KMS-11 (cell line): ENCODE results near the gene RBM45.

ENCODE experiments used
- H2AFZ ChIP-seq: fragments of 200-600 bp; sonication (generic); 2 replicates; pipeline ENCODE4 v1.6.1; 2016; ENCODE audit warnings: antibody characterized with exemption, mixed run types, low read depth
- H3K27ac ChIP-seq: fragments of 200-600 bp; sonication (generic); 2 replicates; pipeline ENCODE4 v1.6.1; 2016; ENCODE audit warnings: mild to moderate bottlenecking, mixed run types
- H3K27me3 ChIP-seq: fragments of 200-600 bp; sonication (generic); 2 replicates; pipeline ENCODE4 v1.6.1; 2017; ENCODE audit warnings: mild to moderate bottlenecking, low read depth, mixed run types, moderate library complexity; ENCODE audit not compliant: insufficient read depth
- H3K36me3 ChIP-seq: fragments of 200-600 bp; sonication (generic); 2 replicates; pipeline ENCODE4 v1.6.1; 2017; ENCODE audit warnings: mild to moderate bottlenecking, mixed run types; ENCODE audit not compliant: insufficient read depth
- H3K4me1 ChIP-seq: fragments of 200-600 bp; sonication (generic); 2 replicates; pipeline ENCODE4 v1.6.1; 2016; ENCODE audit warnings: mild to moderate bottlenecking, low read depth, mixed run types; ENCODE audit not compliant: poor library complexity, severe bottlenecking
- H3K4me2 ChIP-seq: fragments of 200-600 bp; sonication (generic); 2 replicates; pipeline ENCODE4 v1.7.0; 2016; ENCODE audit warnings: mild to moderate bottlenecking, mixed run types
- H3K4me3 ChIP-seq: fragments of 200-600 bp; sonication (generic); IDR thresholded peaks from 2 replicates; pipeline ENCODE4 v1.6.1; 2017; ENCODE audit warnings: low read depth, low read length, mixed read lengths; ENCODE audit not compliant: insufficient read depth
- H3K79me2 ChIP-seq: fragments of 200-600 bp; sonication (generic); 2 replicates; pipeline ENCODE4 v1.6.1; 2016; ENCODE audit warnings: low read depth, mixed run types; ENCODE audit not compliant: insufficient read depth
- H3K9ac ChIP-seq: fragments of 200-600 bp; sonication (generic); 2 replicates; pipeline ENCODE4 v1.6.1; 2016; ENCODE audit warnings: mild to moderate bottlenecking, mixed run types
- H4K20me1 ChIP-seq: fragments of 200-600 bp; sonication (generic); 2 replicates; pipeline ENCODE4 v1.6.1; 2016; ENCODE audit warnings: mild to moderate bottlenecking, mixed run types; ENCODE audit not compliant: insufficient read depth
- CTCF ChIP-seq: fragments of 200-600 bp; sonication (generic); conservative IDR thresholded peaks from 2 replicates; pipeline ENCODE4 v1.6.1; 2017; ENCODE audit warnings: low read depth, mild to moderate bottlenecking, antibody characterized with exemption, low read length, moderate library complexity, mixed read lengths

RBM45 gene

GRCh38 chr2:178155524-178155923 is 43.3 kb downstream of the RBM45 start:
- no peak overlapping the region for H3K9ac ChIP-seq
- H3K27me3 ChIP-seq, result no peaks in the 10 kb centered on the region
- H3K36me3 ChIP-seq, result no peaks in the 10 kb centered on the region
- no peaks in the 10 kb centered on the region for H3K79me2 ChIP-seq
- H3K4me3 ChIP-seq, result no peak overlapping the region
- H3K4me2 ChIP-seq, result no peak overlapping the region
- TF ChIP-seq CTCF, result no peak
- H3K4me1 ChIP-seq, result peaks cover 35% of the 10 kb centered on the region
- H3K27ac ChIP-seq, result no peak overlapping the region
- no peak overlapping the region for H2AFZ ChIP-seq
- no peaks in the 10 kb centered on the region for H4K20me1 ChIP-seq

- Histone ChIP-seq H4K20me1 (no peaks in the 10 kb centered on the region), H3K79me2 (no peaks in the 10 kb centered on the region), H2AFZ (no peak overlapping the region), H3K4me2 (no peak overlapping the region), H3K36me3 (no peaks in the 10 kb centered on the region), H3K9ac (no peak overlapping the region), H3K4me3 (no peak overlapping the region), H3K4me1 (peaks cover 19% of the 10 kb centered on the region), H3K27me3 (no peaks in the 10 kb centered on the region), H3K27ac (no peak overlapping the region)
- TF ChIP-seq CTCF, result no peak
These were observed 45.3 kb downstream of the RBM45 start for GRCh38 chr2:178157574-178157973.

- no peak overlapping the region for H3K4me2 ChIP-seq
- H3K27me3 ChIP-seq, result no peaks in the 10 kb centered on the region
- H3K27ac ChIP-seq, result no peak overlapping the region
- no peak overlapping the region for H2AFZ ChIP-seq
- no peaks in the 10 kb centered on the region for H4K20me1 ChIP-seq
- no peaks in the 10 kb centered on the region for H3K79me2 ChIP-seq
- H3K9ac ChIP-seq, result no peak overlapping the region
- no peaks in the 10 kb centered on the region for H3K36me3 ChIP-seq
- H3K4me1 ChIP-seq, result peaks cover 12% of the 10 kb centered on the region
- TF ChIP-seq CTCF, result no peak
- no peak overlapping the region for H3K4me3 ChIP-seq
These were observed 47.7 kb downstream of the RBM45 start for GRCh38 chr2:178159966-178160365.

GRCh38 chr2:178160601-178161000 is 48.4 kb downstream of the RBM45 start:
- no peak overlapping the region for H3K4me2 ChIP-seq
- H3K4me1 ChIP-seq, result peaks cover 12% of the 10 kb centered on the region
- no peak overlapping the region for H2AFZ ChIP-seq
- H4K20me1 ChIP-seq, result no peaks in the 10 kb centered on the region
- no peaks in the 10 kb centered on the region for H3K36me3 ChIP-seq
- no peak overlapping the region for H3K27ac ChIP-seq
- TF ChIP-seq CTCF, result no peak
- H3K9ac ChIP-seq, result no peak overlapping the region
- no peaks in the 10 kb centered on the region for H3K79me2 ChIP-seq
- H3K27me3 ChIP-seq, result no peaks in the 10 kb centered on the region
- H3K4me3 ChIP-seq, result no peak overlapping the region
